Ishikawa (cell line): ENCODE measurements around the gene RAPGEF2.

Experiments used
- CEBPB ChIP-seq: IDR thresholded peaks from 2 replicates; pipeline ENCODE4 v1.6.1; 2012
- EP300 ChIP-seq: IDR thresholded peaks from 2 replicates; pipeline ENCODE4 v1.6.1; 2012; ENCODE audit warnings: borderline replicate concordance
- FOXM1 ChIP-seq: IDR thresholded peaks from 2 replicates; pipeline ENCODE4 v1.6.1; 2012; ENCODE audit warnings: low read depth, borderline replicate concordance
- REST ChIP-seq: IDR thresholded peaks from 2 replicates; pipeline ENCODE4 v1.6.1; 2012; ENCODE audit warnings: low read depth, mild to moderate bottlenecking
- TCF12 ChIP-seq: IDR thresholded peaks from 2 replicates; pipeline ENCODE4 v1.6.1; 2012; ENCODE audit warnings: low read depth
- TEAD4 ChIP-seq: IDR thresholded peaks from 2 replicates; pipeline ENCODE4 v1.6.1; 2012
- YY1 ChIP-seq: IDR thresholded peaks from 2 replicates; pipeline ENCODE4 v1.6.1; 2012; ENCODE audit warnings: low read depth

GRCh38 chr4:159283696-159284095 is 180.8 kb downstream of the RAPGEF2 start:
- TF ChIP-seq TCF12 = peak; percentile 66
- TF ChIP-seq TEAD4 = peak; percentile 90
- TF ChIP-seq EP300 = peak; percentile 79; the same call in 1 of the 2 replicates
- TF ChIP-seq CEBPB = peak; percentile 44; the same call in 1 of the 2 replicates
- TF ChIP-seq REST = no peak
- TF ChIP-seq FOXM1 = peak; percentile 67; the same call in 1 of the 2 replicates
- no peak for TF ChIP-seq YY1
